ENCODE data around the gene MSL2.
"Not testable (repeated sequence)": the region's sequence is repeated elsewhere in the genome, so short reads cannot be mapped to it uniquely, and the experiment has no call there.

MSL2 gene

DNA sequence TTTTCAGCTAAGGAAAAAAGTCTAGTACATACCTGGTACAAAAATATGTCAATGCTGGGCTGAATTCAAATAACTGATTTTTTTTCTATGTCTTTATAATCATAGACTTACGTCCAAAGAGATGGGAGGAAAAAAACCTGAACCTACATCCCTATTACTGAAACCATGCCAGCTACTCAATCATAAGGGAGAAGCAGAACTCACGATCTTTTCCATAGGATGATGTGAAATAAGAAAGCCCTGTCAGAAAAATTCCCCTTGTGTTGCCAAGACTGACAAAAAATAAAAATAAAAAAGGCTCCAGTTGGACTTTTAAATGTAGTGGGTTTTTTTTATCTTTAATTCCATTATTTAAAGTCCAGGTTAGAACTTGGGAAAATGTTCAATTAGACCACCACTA is 3.3 kb downstream of the MSL2 start:
- DNase-seq (ENCODE audit: low read depth in 2 of 3, low spot score in 2 of 3) = no peak

DNA sequence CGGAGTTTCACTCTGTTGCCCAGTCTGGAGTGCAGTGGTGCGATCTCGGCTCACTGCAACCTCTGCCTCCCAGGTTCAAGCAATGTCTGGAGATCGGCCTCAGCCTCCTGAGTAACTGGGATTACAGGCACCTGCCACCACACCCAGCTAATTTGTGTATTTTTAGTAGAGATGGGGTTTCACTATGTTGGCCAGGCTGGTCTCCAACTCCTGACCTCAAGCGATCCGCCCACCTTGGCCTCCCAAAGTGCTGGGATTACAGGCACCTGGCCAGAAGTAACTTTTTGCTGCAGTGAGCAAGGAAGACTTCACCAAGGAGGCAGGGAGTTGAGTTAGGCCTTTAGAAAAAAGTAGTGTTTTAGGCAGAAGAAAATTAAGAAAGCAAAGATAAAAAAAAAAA is 3.9 kb downstream of the MSL2 start:
- DNase-seq (ENCODE audit: low read depth in 2 of 3, low spot score in 2 of 3) = not testable (repeated sequence)

DNA sequence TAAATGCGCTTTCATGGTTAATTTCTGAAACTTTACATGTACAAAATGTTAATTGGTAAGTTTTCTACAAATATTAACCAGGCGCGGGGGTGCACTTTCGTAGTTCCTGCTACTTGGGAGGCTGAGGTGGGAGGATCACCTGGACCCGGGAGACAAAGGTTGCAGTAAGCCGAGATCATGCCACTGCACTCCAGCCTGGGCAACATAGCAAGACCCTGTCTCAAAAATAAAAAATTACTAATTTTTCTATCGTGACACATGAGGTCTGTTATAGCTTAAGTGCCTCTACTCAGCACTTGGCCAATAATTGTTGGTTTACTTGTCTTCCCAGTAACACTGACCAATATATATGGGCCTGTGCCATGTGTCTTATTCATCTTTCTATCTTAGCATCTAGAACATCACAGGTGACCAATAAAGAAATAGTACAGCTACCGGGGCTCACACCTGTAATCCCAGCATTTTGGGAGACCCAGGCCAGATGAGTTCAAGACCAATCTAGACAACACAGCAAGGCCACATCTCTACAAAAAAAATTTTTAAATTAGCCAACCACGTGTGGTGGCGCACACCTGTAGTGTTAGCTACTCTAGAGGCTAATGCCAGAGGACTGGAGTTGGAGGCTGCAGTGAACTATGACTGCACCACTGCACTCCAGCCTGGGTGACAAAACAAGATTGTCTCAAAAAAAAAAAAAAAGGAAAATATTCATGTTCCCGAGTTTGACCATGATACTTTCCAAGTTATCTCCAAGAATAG is 6.1 kb downstream of the MSL2 start:
- no peak for DNase-seq (ENCODE audit: low read depth in 2 of 3, low spot score in 2 of 3)

DNA sequence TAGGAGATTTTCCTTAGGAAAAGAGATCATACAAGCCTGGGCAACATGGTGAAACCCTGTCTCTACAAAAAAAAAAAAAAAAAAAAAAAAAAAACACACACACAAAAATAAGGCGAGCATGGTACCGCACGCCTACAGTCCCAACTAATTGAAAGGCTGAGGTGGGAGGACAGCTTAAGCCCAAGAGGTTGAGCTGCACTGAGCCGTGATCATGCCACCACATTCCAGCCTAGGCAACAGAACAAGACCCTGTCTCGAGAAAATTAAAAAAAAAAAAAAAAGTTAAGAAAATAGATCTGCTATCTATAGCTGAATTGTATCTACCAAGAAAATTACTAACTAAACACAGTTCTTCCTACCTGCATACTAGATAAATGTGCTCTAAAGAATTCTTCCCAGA is 7.1 kb downstream of the MSL2 start:
- no peak for DNase-seq (ENCODE audit: low read depth in 2 of 3, low spot score in 2 of 3)

DNA sequence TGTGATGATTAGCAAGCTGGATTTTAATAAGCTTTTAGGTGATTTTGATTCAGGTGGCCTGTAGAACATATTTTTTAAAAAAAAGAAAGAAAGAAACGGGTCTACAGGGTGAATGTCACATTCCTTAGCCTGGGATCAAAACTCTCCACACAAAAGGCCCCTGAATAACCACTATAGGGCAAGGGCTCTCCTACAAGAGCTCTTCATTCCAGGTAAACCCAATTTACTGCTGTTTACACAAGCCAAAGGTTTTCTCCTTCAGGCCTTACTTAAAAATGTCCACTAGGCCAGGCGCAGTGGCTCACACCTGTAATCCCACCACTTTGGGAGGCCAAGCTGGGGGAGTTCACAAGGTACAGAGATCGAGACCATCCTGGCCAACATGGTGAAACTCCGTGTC is 8.3 kb downstream of the MSL2 start:
- DNase-seq (ENCODE audit: low read depth in 2 of 3, low spot score in 2 of 3) = no peak

DNA sequence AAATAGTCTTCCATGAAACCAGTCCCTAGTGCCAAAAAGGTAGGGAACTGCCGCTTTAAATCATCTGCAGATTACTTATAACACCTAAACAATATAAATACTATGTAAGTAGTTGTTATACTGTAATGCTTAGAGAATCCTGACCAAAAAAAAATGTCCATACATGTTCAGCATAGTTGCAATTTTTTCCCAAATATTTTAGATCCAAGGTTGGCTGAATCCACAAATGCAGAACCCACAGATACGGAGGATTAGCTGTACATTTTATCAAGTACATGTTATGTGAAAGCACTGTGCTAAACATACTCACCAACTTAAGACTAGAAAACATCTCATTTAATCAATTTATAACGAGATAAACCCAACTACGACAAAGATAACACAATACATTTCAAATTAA is 9.3 kb downstream of the MSL2 start:
- DNase-seq (ENCODE audit: low read depth in 2 of 3, low spot score in 2 of 3) = no peak

DNA sequence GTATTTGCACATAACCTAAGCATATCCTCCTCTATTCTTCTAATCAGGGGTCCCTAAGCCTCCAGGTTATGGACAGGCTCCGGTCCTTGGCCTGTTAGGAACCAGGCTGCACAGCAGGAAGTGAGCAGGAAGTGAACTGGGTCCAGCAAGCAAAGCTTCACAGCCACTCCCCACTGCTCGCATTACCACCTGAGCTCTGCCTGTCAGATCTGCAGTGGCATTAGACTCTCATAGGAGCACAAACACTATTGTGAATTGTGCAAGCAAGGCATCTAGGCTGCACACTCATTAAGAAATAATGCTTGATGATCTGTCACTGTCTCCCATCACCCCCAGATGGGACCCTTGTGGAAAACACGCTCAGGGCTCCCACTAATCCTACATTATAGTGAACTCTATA is 9.8 kb downstream of the MSL2 start:
- no peak for DNase-seq (ENCODE audit: low read depth in 2 of 3, low spot score in 2 of 3)

DNA sequence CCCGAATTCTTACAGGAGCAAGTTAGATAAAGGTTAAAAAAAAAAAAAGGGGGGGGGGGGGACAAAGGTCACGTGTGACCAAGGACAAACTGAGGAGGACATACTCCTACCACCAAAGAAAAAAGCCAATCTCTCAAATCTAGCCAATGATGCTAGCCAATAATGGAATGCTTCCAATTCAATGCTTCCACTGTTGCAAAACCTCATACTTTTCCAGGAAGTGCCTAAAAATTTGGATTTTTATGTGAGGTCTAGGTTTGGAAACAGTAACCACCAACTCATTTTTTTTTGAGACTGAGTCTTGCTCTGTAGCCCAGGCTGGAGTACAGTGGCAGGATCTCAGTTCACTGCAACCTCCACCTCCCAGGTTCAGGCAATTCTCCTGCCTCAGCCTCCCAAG is 11.4 kb downstream of the MSL2 start:
- DNase-seq (ENCODE audit: low read depth in 2 of 3, low spot score in 2 of 3) = no peak

DNA sequence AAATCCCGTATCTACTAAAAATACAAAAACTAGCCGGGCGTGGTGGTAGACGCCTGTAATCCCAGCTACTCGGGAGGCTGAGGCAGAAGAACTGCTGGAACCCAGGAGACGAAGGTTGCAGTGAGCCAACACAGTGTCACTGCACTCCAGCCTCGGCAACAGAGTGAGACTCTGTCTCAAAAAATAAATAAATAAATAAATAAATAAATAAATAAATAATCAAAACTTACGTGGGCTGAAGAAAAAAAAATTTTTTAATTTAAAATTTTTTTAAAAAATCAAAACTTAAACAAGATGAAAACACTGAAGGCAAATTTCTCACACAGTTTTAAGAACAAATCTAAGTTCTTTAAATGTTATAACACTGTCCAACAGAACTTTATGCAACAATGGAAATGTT is 14.4 kb downstream of the MSL2 start:
- DNase-seq (ENCODE audit: low read depth in 2 of 3, low spot score in 2 of 3) = no peak

DNA sequence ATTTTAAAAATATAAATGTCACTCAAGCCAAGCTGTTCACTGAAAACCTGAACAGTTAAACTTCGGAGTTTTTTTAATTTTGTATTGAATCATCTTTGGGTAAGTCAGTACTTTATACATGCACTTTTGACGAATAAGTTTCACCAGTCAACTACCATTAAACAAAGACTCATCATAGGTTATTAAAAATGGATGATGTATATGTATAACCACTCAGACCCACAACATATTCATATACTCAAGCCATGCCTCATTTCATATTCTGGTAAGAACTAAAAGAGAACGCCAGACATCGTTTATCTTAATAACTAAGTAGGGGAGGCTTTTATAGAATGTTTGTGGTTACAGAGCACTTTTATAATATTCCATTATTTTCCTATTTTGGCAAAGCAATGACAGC is 18.3 kb downstream of the MSL2 start:
- DNase-seq (ENCODE audit: low read depth in 2 of 3, low spot score in 2 of 3) = no peak

DNA sequence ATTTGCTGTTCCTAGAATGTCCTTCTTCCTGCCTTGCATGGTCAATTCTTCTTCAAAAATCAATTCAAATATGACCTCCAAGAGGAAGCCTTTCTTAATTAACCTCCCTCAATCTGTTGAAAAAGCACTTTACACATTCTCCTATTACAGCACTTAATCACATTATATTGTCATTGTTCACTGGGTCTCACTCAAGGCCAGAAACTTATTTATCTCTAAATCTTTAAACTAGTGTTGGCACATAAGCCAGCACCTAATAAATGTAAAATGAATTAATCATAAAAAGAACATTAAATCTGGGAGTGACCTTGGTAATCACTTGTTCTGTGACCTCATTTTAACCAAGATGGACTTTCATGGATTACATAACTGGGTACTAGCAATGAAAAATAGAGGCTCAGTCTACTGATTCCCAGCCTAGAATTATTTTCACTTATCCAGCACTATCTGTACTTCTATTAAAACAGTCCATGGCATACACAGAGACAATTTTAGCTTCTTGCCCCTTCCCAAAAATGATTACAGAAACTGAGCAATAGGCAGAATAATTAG is 22.1 kb downstream of the MSL2 start:
- no peak for DNase-seq (ENCODE audit: low read depth in 2 of 3, low spot score in 2 of 3)

DNA sequence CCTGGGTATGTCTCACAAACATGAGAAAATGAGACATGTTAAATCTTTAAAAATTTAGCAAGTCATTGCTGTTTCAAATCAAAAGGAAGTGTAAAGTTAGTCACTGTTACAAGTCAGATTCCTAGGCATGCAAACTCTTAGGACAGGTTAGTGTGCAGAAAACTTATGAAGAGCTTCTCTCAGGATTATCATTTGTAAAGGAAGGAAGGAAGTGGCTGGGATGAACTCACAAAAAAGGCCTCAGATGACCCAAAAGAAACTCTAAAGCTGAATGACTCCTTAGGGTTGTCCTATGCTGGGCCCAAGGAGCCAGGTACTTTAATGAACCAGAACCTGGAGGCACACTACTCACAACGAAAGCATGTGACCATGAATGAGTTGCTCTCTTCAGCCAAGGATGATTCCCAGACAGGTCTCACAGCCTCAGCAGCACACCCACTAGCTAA is 25.0 kb downstream of the MSL2 start:
- no peak for DNase-seq (ENCODE audit: low read depth in 2 of 3, low spot score in 2 of 3)

DNA sequence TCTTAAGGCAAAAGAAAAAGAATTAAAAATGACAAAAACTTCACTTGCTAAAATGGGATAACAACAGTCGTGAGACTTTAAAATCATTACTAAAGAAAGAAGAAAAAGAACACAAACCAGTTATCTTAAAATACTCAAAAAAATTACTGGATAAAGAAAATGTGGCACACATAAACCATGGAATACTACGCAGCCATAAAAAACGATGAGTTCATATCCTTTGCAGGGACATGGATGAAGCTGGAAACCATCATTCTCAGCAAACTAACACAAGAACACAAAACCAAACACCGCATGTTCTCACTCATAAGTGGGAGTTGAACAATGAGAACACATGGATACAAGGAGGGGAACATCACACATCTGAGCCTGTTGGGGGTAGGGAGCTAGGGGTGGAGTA is 27.9 kb downstream of the MSL2 start:
- not testable (repeated sequence) for DNase-seq (ENCODE audit: low read depth in 2 of 3, low spot score in 2 of 3)

DNA sequence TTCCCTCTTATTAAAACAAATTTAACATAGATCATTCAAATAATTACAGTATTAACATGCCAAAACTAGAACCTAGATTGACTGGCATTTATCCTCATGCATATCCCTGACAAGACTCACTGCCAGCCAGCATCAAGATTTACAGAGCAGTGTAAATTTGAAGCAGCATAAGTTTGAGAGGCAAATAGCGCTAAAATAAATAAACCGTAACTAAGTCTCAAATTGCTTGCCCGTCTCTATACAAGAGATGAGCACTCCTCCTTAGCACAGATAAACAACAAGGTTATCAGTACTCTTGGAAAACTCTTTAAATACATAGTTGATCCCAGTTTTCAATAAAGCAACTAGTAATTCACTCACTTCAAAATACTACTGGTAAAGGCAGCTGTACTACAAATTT is 29.6 kb downstream of the MSL2 start:
- no peak for DNase-seq (ENCODE audit: low read depth in 2 of 3, low spot score in 2 of 3)

DNA sequence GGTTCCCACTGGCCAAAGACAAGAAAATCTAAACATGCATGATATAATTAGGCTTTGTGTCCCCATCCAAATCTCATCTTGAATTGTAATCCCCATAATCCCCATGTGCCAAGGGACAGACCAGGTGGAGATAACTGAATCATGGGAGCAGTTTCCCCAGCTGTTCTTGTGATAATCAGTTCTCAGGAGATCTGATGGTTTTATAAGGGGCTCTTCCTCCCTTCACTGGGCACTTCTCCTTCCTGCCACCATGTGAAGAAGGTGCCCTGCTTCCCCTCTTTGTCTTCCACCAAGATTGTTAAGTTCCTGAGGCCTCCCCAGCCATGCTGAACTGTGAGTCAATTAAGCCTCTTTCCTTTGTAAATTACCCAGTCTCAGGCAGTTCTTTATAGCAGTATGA is 32.5 kb downstream of the MSL2 start:
- DNase-seq (ENCODE audit: low read depth in 2 of 3, low spot score in 2 of 3) = not testable (repeated sequence)

DNA sequence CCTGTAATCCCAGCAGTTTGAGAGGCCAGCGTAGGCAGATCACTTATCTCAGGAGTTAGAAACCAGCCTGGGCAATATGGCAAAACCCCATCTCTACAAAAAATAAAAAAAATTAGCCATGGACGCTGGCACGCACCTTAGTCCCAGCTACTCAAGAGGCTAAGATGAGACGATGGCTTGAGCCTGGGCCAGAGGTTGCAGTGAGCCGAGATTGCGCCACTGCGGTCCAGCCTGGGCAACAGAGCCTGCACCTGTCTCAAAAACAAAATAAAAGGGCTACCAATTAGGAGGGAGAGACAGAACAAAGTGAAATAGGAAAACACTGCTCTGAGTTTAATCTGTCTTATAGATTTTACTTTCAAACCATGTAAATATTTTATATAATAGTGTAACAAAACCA is 33.8 kb downstream of the MSL2 start:
- DNase-seq (ENCODE audit: low read depth in 2 of 3, low spot score in 2 of 3) = no peak

DNA sequence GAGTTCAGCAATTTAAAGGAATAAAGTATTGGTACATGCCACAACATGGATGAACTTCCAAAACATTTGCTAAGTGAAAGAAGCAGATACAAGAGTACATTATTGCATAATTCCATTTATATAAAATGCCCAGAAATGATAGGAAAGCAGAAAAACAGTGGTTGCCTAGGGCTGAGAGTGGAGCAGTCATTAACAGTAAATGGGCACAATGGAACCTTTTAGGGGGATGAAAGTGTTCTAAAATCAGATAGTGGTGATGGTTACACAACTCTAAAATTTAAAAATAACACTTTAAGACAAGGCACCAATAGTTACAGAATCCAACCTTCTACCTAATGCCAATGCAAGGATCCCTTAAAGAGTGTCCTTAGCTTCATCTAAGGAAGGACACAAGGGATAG is 34.6 kb downstream of the MSL2 start:
- DNase-seq (ENCODE audit: low read depth in 2 of 3, low spot score in 2 of 3) = no peak

DNA sequence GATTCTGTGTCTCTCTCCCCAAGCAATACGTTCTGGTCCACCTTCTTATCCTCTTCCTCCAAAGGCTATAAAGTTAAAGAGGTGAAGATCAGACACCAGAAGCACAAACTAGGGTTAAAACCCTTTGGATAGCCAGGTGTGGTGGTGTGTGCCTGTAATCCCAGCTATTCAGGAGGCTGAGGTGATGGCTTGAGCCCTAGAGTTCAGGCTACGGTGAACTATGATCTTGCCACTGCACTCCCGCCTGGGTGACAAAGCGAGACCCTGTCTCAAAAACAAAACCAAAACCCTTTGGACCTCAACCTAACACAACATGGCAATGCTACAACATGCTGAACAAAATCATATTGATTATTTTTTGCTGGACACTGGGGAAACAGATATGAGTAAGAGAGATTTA is 43.2 kb downstream of the MSL2 start:
- DNase-seq (ENCODE audit: low read depth in 2 of 3, low spot score in 2 of 3) = no peak

DNA sequence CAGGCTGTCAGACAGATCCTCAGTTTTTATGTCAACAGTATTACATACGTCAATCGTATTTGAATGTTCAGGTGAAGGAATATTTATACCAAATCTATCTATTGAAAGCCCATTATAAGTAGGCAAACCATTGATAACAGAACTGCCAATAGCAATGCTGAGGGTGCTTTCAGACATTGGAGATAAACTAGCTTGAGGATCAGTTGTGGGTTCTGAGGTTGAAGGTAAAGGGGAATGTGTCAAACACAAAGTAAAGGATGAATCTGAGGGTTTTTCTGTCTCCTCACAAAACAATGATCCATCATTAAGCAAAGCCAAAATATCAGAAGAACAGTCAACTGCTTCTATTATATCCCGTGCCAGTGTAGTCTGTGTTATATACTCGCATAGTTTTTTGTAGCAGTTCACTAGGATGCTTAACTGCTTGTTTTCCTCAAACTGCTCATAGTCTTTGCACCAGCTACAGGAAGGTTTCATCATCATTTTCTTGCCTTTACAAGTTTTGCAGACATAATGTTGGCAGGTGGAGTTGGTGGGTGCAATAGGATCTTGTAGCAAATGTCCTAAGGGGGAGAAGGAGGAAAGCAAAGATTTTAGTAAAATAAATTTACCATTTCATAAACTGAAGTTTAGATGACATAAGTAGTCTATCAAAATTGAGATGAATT is 43.8 kb downstream of the MSL2 start:
- no peak for DNase-seq (ENCODE audit: low read depth in 2 of 3, low spot score in 2 of 3)

DNA sequence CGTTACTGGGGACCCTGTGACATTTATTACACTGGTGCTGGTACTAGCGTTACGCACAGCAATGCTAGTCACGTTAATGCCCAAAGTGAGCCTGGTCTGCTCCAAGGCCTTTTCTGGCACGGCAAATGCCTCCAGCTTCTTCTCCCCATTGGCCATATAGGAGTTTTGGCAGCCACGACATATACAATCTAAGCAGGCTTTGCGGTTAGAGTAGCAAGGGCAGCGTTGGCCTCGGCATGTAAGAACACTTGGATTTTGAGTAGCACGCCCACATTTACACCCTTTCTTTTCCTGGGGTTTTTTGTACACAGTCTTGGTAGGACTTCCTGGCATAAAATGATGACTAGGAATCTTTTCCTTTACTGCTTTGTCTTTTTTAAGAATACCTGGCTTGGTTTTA is 44.9 kb downstream of the MSL2 start:
- no peak for DNase-seq (ENCODE audit: low read depth in 2 of 3, low spot score in 2 of 3)

DNA sequence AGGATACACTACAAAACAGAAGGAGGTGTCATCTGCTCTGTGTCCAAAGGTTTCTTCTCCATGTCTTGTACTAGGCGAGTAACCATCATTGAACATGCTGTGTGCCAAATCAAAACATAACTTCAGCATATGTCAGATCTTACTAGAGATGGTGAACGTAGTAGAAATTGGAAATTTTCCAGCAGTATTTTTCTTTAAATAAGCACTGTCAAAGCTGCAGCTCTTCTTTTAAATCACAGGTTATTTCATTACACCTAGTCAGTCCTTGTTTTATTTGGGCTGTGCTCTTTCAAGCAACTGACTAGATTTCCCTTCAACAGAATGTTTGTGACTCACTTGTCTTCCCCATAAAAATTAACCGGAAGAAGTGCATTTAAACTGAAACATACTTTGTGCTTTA is 46.5 kb downstream of the MSL2 start:
- DNase-seq (ENCODE audit: low read depth in 2 of 3, low spot score in 2 of 3) = no peak

DNA sequence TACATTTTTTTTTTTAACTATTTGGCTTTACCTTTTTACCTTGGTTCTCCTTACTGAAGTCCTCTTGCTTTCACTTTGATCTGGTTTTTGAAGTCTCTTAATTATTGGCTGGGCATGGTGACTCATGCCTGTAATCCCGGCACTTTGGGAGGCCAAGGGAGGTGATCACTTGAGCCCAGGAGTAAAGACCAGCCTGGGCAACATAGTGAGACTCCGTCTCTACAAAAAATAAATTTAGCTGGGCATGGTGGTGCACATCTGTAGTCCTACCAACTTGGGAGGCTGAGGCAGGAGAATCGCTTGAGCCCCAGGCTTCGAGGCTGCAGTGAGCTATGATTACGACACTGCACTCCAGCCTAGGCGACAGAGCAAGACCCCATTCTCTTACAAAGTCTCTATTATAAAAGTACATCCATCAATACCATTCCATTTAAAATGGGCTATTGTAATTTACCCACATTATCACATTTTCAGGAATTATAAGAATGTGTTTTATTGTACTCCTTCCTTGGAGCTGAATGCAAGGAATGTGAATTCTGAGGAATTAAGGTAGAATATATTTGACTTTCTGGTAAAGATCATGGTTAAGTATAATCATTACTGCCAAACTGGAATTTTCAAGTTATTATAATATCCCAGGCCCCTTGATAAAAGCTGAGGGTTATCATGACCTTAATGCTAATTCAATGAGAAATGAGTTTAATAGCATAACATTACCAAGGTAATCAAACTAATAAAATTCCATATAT is 49.0 kb downstream of the MSL2 start:
- no peak for DNase-seq (ENCODE audit: low read depth in 2 of 3, low spot score in 2 of 3)

Data from activated CD8-positive, alpha-beta memory T cell treated with anti-CD3 and anti-CD28 coated beads for 48 hours (primary cell).